GM15510 (cell line): ENCODE data around the gene LRRC61.

Source experiments
- POLR2A ChIP-seq: IDR thresholded peaks from 3 replicates; pipeline ENCODE4 v1.6.1; 2011; ENCODE audit warnings: borderline replicate concordance; ENCODE audit not compliant: insufficient read length; ENCODE audit errors: extremely low read depth

The LRRC61 gene

DNA sequence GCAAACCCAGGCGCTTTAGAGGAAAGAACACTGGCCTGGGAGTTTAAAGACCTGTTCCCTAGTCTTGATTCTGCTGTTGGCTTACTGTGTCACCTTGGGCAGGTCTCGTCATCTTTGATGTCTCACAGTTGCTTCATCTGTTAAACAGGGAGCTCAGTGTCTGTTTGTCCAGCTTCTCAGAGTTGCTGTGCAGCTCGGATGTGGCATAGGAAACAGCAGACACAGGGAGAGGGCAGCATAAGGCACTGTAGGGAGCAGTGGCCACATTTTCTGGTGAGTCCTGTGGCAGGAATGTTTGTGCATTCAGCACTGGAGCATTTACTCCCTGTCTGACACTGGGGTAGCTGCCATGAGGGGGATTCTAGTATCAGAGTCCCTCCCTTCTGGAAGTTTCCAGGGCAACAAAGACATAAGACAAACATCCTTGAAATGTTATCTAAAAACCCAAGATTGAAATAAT, 47.5 kb downstream of the LRRC61 start:
- no peak for TF ChIP-seq POLR2A

DNA sequence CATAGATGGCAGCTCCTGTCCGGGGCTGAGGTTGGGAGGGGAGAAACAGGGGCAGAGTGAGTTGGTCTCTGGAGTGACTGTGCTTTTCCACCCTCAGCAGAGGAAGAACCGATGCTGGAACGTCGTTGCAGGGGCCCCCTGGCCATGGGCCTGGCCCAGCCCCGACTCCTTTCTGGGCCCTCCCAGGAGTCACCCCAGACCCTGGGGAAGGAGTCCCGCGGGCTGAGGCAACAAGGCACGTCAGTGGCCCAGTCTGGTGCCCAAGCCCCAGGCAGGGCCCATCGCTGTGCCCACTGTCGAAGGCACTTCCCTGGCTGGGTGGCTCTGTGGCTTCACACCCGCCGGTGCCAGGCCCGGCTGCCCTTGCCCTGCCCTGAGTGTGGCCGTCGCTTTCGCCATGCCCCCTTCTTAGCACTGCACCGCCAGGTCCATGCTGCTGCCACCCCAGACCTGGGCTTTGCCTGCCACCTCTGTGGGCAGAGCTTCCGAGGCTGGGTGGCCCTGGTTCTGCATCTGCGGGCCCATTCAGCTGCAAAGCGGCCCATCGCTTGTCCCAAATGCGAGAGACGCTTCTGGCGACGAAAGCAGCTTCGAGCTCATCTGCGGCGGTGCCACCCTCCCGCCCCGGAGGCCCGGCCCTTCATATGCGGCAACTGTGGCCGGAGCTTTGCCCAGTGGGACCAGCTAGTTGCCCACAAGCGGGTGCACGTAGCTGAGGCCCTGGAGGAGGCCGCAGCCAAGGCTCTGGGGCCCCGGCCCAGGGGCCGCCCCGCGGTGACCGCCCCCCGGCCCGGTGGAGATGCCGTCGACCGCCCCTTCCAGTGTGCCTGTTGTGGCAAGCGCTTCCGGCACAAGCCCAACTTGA, 48.2 kb downstream of the LRRC61 start:
- no peak for TF ChIP-seq POLR2A

DNA sequence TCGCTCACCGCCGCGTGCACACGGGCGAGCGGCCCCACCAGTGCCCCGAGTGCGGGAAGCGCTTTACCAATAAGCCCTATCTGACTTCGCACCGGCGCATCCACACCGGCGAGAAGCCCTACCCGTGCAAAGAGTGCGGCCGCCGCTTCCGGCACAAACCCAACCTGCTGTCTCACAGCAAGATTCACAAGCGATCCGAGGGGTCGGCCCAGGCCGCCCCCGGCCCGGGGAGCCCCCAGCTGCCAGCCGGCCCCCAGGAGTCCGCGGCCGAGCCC, 48.8 kb downstream of the LRRC61 start:
- no peak for TF ChIP-seq POLR2A

DNA sequence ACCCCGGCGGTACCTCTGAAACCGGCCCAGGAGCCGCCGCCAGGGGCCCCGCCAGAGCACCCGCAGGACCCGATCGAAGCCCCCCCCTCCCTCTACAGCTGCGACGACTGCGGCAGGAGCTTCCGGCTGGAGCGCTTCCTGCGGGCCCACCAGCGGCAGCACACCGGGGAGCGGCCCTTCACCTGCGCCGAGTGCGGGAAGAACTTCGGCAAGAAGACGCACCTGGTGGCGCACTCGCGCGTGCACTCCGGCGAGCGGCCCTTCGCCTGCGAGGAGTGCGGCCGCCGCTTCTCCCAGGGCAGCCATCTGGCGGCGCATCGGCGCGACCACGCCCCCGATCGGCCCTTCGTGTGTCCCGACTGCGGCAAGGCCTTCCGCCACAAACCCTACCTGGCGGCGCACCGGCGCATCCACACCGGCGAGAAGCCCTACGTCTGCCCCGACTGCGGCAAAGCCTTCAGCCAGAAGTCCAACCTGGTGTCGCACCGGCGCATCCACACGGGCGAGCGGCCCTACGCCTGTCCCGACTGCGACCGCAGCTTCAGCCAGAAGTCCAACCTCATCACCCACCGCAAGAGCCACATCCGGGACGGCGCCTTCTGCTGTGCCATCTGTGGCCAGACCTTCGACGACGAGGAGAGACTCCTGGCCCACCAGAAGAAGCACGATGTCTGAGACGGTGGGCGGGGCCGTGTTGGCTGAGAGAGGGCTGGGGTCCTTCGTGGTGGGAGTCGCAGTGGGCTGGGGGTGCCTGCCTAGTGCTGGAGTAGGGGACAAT, 49.3 kb downstream of the LRRC61 start:
- TF ChIP-seq POLR2A: no peak

DNA sequence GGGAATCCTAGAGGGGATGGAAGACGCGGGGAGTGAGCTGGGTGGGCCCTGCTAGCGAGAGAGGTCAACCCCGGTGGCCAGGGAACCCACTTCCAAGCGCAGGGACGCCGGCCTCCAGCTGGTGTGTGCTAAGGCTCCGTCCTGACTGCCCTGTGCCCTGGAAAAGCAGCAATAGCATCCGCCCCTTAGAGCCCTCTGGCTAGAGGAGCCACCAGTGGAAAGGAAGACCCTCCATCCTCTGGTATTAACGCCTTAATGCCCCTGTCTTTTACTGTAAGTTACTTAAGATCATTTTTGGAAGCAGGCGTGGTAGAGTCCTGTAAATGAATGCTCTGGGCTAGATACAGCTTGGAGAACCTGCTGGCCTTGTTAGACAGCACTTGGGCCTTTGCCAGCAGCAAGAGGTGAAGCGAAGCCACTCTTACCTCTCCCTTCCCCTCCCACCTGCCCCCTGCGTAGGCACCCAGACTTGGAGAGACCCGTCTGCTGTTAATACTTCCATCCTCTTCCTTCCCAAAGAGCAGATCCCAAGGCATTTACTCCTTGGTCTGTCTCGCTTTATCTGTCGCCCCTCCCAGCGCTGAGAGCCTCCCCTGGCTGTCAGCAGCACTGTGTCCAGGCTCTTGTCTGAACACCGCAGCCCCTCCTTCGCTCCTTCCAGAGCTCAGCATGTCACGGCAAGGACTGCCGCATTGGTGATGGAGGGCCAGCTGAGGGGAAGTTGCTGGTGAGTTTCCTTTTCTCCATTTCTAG, 50.1 kb downstream of the LRRC61 start:
- no peak for TF ChIP-seq POLR2A

DNA sequence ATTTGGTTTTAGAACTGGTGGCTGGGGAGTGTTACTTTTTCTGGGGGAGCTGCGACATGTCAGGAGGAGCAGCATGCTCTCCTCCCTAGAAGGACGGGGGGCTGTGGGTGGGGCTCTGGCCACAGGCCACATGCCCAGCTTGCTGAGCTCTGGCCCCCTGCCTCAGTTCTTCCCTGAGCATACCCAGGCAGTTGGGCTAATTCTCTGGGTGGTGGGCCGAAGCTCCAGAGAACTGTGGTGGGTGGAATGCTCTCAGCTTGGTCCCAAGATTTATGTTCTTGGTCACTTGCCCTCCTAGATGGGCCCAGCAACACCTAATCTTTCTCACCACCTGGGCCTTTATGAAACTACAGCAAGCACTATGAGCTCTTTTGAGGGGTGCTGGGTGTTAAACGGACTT, 50.9 kb downstream of the LRRC61 start:
- no peak for TF ChIP-seq POLR2A

DNA sequence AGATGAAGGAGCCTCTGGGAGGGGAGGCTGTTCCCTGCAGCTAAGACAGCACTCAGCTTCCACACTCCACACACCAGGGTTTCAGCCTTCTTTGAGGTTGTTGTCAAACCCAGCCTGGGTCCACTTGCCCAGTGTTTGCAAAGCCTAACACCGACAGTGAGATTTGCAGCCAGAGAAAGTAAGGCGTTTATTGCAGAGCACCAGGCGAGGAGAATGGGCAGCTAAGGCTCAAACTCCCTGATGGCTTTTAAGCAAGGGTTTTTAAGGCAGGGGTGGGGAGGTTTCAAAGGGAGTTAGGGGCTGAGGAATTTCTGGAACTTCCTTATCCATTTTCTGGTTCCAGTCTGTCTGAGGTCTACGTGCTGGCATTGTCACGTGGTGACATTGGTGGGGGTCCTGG, 51.3 kb downstream of the LRRC61 start:
- no peak for TF ChIP-seq POLR2A

DNA sequence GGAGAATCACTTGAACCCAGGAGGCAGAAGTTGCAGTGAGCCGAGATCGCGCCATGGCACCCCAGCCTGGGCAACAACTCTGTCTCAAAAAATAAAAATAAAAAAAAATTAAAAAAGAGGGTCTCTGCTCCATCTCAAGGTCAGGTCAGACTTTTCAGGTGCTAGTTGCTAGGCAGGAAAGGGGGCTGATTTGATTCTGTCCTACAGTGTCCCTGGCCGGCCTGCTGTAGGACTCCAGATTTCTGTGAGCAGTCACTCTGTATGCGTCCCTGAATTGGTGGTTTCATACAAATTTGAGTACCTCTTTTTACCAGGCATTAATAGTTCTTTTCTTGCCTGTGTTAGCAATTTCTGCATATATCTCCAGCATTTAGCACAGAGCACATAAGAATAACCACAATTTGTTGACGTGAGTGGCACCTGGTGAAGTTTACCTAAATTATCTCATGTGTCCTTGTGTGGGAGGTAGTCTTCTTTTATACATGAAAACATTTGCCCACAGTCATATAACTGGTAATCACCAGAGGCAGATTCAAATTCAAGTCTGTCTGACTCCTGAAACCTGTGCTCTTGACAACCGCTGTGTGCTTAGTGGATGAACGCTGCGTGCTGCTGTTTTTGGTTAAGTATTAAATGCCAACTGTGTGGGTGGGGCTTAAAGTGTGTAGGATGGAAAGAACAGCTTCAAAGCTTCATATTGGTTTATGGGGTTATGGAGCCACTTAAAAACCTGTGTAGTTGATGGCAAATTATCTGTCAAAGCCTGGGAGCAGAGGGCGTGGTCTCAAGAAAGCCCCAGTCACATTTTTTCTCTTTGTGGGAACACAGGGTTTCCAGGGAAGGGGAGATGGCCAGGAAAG, 52.7 kb downstream of the LRRC61 start:
- no peak for TF ChIP-seq POLR2A

DNA sequence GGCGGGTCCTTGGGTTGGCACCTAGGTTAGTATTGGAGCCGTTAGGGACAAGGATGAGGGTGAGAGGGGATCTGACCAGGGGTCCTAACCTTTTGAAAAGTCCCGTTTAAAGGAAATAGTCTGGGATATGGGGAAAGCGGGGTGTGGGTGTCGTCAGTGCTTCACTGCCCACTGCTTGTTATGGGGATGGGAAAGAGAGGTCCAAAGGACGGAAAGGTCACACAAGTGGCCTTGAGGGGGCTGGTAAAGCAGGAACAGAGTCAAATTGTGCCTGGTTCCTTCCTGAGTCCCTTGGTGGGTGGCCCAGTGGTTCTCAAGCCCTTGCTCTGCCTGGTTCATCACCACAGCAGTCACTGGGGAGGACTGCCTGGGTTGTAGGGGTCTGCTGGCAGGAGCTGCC, 53.4 kb downstream of the LRRC61 start:
- no peak for TF ChIP-seq POLR2A

DNA sequence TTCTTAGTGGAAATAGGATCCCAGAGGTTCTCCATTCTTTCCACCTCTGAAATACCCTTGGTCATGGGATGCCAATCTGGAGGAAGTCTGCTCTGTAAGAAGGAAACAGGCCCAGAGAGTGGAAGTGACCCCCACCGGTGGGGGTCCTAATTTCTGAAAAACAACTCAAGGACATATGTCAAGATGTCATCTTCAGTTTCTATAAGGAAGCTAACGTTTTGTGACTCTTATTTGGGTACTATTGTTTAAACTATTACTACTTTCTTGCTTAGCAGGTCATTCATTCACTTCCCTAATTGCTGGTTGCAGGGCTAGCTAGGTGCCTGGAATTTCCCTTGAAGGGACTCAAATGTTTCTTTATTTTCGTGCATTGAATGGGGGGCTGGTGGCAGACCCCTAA, 54.0 kb downstream of the LRRC61 start:
- TF ChIP-seq POLR2A: no peak

DNA sequence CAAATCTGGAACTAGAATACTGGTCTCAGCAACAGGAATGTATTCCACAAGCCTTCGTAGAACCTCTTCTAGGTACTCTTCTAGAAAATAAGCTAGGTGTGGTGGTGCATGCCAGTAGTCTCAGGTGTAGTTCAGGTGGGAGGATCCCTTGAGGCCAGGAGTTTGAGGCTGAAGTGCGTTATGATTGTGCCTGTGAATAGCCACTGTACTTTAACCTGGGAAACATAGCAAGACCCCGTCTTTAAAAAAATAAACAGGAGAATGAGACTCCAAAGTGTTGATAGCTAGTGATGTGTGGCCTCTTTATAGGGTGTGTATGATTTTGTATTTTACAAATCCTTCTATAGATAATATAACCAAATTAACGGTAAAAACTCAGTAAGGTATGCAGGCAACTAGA, 54.5 kb downstream of the LRRC61 start:
- TF ChIP-seq POLR2A: no peak

DNA sequence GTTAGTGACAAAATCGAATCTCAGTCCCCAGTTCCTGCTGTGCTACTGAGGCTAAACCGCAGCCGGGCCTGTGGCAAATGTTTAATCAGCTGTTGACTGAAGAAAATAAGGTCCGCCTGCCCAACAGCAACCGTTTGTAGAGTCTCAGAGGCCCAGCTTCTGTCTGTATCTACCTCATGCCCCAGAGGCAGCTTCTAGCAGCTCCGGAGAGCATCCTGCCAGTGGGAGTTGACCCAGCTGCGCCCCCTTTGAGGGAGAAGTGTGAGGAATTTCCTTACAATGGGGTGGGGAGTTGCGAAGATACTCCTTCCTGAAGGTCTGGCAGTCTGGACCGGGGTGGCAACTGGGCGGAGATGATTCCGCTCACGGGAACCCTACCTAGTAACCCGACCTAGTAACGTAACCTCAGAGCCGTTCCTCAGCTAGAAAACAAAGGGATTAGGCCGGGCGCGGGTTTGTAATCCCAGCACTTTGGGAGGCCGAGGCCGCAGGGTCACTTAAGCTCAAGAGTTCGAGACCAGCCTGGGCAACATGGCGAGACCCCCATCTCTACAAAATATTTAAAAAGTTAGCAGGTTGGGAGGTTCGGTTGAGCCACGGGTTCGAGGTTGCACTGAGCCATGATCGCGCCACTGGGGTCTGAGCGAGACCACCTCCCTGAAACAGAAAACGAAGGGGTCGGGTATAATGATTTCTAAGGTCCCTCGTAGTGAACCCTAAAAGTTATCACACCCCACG, 55.1 kb downstream of the LRRC61 start:
- TF ChIP-seq POLR2A: peak; percentile 49

DNA sequence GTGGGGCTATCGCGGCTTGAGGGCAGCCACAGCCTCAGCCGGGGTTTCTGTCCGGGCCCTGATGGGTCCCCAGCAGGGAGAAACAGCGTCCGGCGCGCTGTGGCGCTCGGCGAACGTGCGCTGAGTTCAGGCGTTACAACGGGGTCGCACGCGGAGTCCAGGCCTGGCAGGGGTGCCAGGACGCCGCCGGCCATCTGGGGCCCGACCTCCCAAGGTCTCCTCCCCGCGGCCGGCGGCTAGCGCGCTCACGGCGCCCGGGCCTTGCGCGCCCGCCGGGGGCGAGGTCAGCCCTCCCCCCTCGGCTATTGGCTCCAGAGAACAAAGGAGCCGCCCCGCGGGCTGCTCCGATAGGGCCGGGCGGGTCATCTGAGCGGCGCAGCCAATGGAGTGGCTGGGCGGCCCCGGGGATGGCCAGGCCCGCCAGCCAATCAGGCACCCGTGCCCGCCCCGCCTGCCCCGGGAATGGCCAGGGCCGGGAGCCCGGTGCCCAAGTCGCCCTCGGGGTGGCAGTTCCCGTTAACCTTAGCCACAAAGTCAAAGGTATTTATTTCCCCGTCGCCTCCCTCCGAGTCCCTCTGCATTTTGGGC, 55.8 kb downstream of the LRRC61 start, which contains the start of gene ZNF775:
ZNF775 (plus strand) TSS at position 478 of the 588 bp plus-strand sequence. CDS start 9,141 bp downstream, outside the sequence.
- peak; percentile 96 for TF ChIP-seq POLR2A

DNA sequence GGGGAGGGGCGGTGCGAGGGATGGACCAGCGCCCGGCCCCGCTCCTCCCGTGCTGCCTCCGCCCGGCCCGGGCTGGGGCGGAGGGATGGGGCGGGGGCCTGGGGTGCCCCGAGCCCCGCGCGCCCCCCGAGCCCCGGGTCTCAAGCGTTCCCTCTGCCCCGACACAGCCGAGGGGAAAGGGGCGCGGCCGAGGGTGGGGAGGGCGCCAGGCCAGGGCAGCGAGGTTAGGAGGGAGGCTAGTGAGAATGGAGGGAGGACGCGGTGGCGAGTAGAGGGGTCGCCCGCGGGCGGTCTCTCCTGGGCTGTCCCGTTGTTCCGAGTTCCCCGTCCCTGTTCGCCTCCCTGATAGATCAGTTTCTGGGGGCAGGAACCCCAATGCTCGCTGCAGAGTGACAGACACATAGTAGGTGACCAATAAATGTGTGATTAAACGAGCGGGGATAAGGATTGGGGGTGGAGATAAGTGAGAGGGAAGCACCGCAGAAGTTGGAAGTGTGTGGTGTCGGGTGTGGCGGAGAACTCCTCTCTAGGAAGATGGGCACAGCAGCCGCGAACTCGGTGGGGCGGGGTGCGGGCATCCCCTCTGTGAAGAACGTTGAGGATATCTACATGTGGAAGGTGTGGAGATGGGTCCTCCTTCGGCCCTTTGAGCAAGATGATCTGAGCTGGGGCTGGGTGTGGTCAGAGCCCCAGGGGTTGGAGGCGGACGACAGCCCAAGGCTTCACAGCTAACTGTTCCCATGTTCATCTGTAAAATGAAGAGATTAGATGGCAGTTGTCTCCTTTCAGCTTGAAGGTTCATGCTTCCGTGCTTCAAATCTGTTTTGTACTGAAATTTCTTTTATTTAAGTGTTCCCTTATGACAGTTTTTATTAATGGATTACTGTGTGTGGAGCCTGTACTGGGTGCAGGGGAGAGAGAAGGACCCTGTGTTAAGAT, 56.6 kb downstream of the LRRC61 start:
- TF ChIP-seq POLR2A: peak; percentile 20
